ENCODE data around the gene ANXA3. TPM values are rescaled to one million over a fixed set of nuclear protein-coding genes. Genes with fewer than 3 reads are reported as not detected.
"Not testable (repeated sequence)": the region's sequence is repeated elsewhere in the genome, so short reads cannot be mapped to it uniquely, and the experiment has no call there.

ANXA3 gene
- total RNA-seq, 1 donor from 2014 or later, result 1.5 TPM

- intact Hi-C loops (cut with micrococcal nuclease), result no loop called here
These were observed 9.2 kb upstream of the ANXA3 start for GRCh38 chr4:78542373-78542772.

GRCh38 chr4:78543424-78544125, 8.0 kb upstream of the ANXA3 start:
- intact Hi-C loops (cut with micrococcal nuclease), result no loop called here

GRCh38 chr4:78544678-78545077, 6.9 kb upstream of the ANXA3 start:
- intact Hi-C loops (cut with micrococcal nuclease), result no loop called here

GRCh38 chr4:78545275-78546246, 6.0 kb upstream of the ANXA3 start:
- intact Hi-C loops (cut with micrococcal nuclease), result no loop called here

- intact Hi-C loops (cut with micrococcal nuclease), result not testable (repeated sequence)
These were observed 3.7 kb upstream of the ANXA3 start for GRCh38 chr4:78547899-78548298.

- intact Hi-C loops (cut with micrococcal nuclease), result not testable (repeated sequence)
These were observed 2.7 kb upstream of the ANXA3 start for GRCh38 chr4:78548889-78549288.

- intact Hi-C loops (cut with micrococcal nuclease), result no loop called here
These were observed 946 bp downstream of the ANXA3 start for GRCh38 chr4:78552389-78553042.

- intact Hi-C loops (cut with micrococcal nuclease), result no loop called here
These were observed 1.4 kb downstream of the ANXA3 start for GRCh38 chr4:78553043-78553396.

- intact Hi-C loops (cut with micrococcal nuclease), result no loop called here
These were observed 2.0 kb downstream of the ANXA3 start for GRCh38 chr4:78553529-78554060.

- intact Hi-C loops (cut with micrococcal nuclease), result no loop called here
These were observed 5.1 kb downstream of the ANXA3 start for GRCh38 chr4:78556665-78557064.

- intact Hi-C loops (cut with micrococcal nuclease), result no loop called here
These were observed 6.3 kb downstream of the ANXA3 start for GRCh38 chr4:78557841-78558240.

- intact Hi-C loops (cut with micrococcal nuclease), result no loop called here
These were observed 6.8 kb downstream of the ANXA3 start for GRCh38 chr4:78558410-78558809.

- intact Hi-C loops (cut with micrococcal nuclease), result no loop called here
These were observed 8.9 kb downstream of the ANXA3 start for GRCh38 chr4:78560296-78560963.

- intact Hi-C loops (cut with micrococcal nuclease), result no loop called here
These were observed 10.1 kb downstream of the ANXA3 start for GRCh38 chr4:78561677-78562076.

GRCh38 chr4:78562687-78563086, 11.1 kb downstream of the ANXA3 start:
- intact Hi-C loops (cut with micrococcal nuclease), result no loop called here

- intact Hi-C loops (cut with micrococcal nuclease), result no loop called here
These were observed 14.4 kb downstream of the ANXA3 start for GRCh38 chr4:78565971-78566372.

- intact Hi-C loops (cut with micrococcal nuclease), result no loop called here
These were observed 15.4 kb downstream of the ANXA3 start for GRCh38 chr4:78566834-78567499.

- intact Hi-C loops (cut with micrococcal nuclease), result no loop called here
These were observed 16.0 kb downstream of the ANXA3 start for GRCh38 chr4:78567500-78568060.

GRCh38 chr4:78568640-78569305, 17.2 kb downstream of the ANXA3 start:
- intact Hi-C loops (cut with micrococcal nuclease), result no loop called here

Data from T-helper 2 cell treated with Interferon-gamma antibody and Interleukin-4, amounts not matched to agents 100 ng/mL and 5 ng/mL, for 36 hours (primary cell).